HCT116 (cell line): ENCODE measurements around the gene TEFM. TPM values are rescaled to one million over a fixed set of nuclear protein-coding genes. Genes with fewer than 3 reads are reported as not detected.

ENCODE experiments used
- ATAC-seq: fragments of 200-7000 bp; cut with Tn5 transposase; 2 replicates; pipeline ENCODE4 v1.9.1; 2020; ENCODE audit warnings: mild to moderate bottlenecking, moderate library complexity
- BruUV-seq: library from RNA; stranded (reverse); fragments of 400-500 nt; replicated peaks from 2 replicates; lab custom pipeline; 2021; lab: Mats Ljungman, UMichigan
- CTCF ChIA-PET: fragments of 300-600 bp; sonication (Branson Sonifier 250); formaldehyde crosslinking; loops from one replicate; lab custom pipeline; 2021; ENCODE audit warnings: antibody characterized with exemption; lab: Charles Lee
- POLR2A ChIA-PET: fragments of 300-600, 350-600 bp; sonication (Branson Sonifier 250); formaldehyde crosslinking; loops from one replicate; lab custom pipeline; 2021; ENCODE audit warnings: antibody characterized with exemption; lab: Charles Lee
- RAD21 ChIA-PET, 2 experiments: fragments of 300-600 bp; sonication (Branson Sonifier 250); formaldehyde crosslinking; loops; one replicate each; lab custom pipeline; 2023; ENCODE audit warnings: low total read pairs in 2 of 2; ENCODE audit not compliant: uncharacterized antibody in 2 of 2, unreplicated experiment in 2 of 2, low non-redundant PET in 1 of 2; lab: Charles Lee
- DNase-seq: peaks from one replicate; pipeline ENCODE4 v3.0.0-alpha.2; 2010; ENCODE audit warnings: low read depth, low spot score
- H2AFZ ChIP-seq: fragments of 200-600 bp; shearing (Covaris generic), sonication (generic); 2 replicates; pipeline ENCODE4 v1.6.1; 2017; ENCODE audit warnings: low read depth, mixed run types, mixed read lengths, antibody characterized with exemption, low read length; ENCODE audit not compliant: poor library complexity, severe bottlenecking
- H3K27ac ChIP-seq: 2 replicates; pipeline ENCODE4 v1.5.1; 2012; ENCODE audit warnings: low read depth, low read length
- H3K27me3 ChIP-seq: fragments of 200-600 bp; sonication (generic); 2 replicates; pipeline ENCODE4 v1.6.1; 2016; ENCODE audit warnings: mixed run types, low read length, mixed read lengths; ENCODE audit not compliant: insufficient read depth
- H3K36me3 ChIP-seq, 2 experiments: fragments of 200-500 bp in 1 of 2; fragments of 200-600 bp in 1 of 2; sonication (Bioruptor generic) in 1 of 2; sonication (generic) in 1 of 2; 2 replicates each; pipeline versions ENCODE4 v1.5.1 to v1.6.1; 2014 to 2016; ENCODE audit warnings: low read length in 2 of 2, inconsistent platforms in 1 of 2, mixed read lengths in 1 of 2, mixed run types in 1 of 2; ENCODE audit not compliant: insufficient read depth in 2 of 2, control insufficient read depth in 1 of 2
- H3K4me1 ChIP-seq, 2 experiments: fragments of 200-600 bp in 1 of 2; sonication (generic) in 1 of 2; 2 replicates each; pipeline versions ENCODE4 v1.5.1 to v1.6.1; 2012 to 2017; ENCODE audit warnings: low read length in 2 of 2, inconsistent platforms in 1 of 2, mild to moderate bottlenecking in 1 of 2, mixed read lengths in 1 of 2, mixed run types in 1 of 2, moderate library complexity in 1 of 2; ENCODE audit not compliant: insufficient read depth in 2 of 2, control insufficient read depth in 1 of 2
- H3K4me2 ChIP-seq: fragments of 200-600 bp; sonication (generic); 2 replicates; pipeline ENCODE4 v1.6.1; 2017; ENCODE audit warnings: mixed run types, low read length, mixed read lengths
- H3K4me3 ChIP-seq, 2 experiments: fragments of 200-600 bp in 1 of 2; sonication (generic) in 1 of 2; replicated peaks in 1 of 2; 2 replicates each; pipeline ENCODE4 v1.5.1; 2011 to 2016; ENCODE audit warnings: low read length in 2 of 2, control low read depth in 1 of 2, low read depth in 1 of 2, mild to moderate bottlenecking in 1 of 2, mixed read lengths in 1 of 2, mixed run types in 1 of 2
- H3K79me2 ChIP-seq: fragments of 200-600 bp; sonication (generic); 2 replicates; pipeline ENCODE4 v1.6.1; 2017; ENCODE audit warnings: mild to moderate bottlenecking, mixed run types, low read length, moderate library complexity, mixed read lengths; ENCODE audit not compliant: insufficient read depth
- H3K9ac ChIP-seq: fragments of 200-600 bp; sonication (generic); 2 replicates; pipeline ENCODE4 v1.6.1; 2016; ENCODE audit warnings: low read length, mixed read lengths
- H3K9me2 ChIP-seq: fragments of 200-600 bp; sonication (generic), shearing (Covaris generic); 2 replicates; pipeline ENCODE4 v1.6.1; 2017; ENCODE audit warnings: mixed run types, mild to moderate bottlenecking, moderate library complexity; ENCODE audit not compliant: insufficient read depth
- H3K9me3 ChIP-seq, 2 experiments: fragments of 200-500 bp in 1 of 2; fragments of 200-600 bp in 1 of 2; sonication (Bioruptor generic) in 1 of 2; sonication (generic) in 1 of 2; 2 replicates each; pipeline ENCODE4 v1.6.1; 2014 to 2017; ENCODE audit warnings: low read length in 2 of 2, mixed read lengths in 2 of 2, inconsistent platforms in 1 of 2, low read depth in 1 of 2, mild to moderate bottlenecking in 1 of 2, mixed run types in 1 of 2, moderate library complexity in 1 of 2; ENCODE audit not compliant: control insufficient read depth in 1 of 2, insufficient read depth in 1 of 2
- H4K20me1 ChIP-seq: fragments of 200-600 bp; sonication (generic), shearing (Covaris generic); 2 replicates; pipeline ENCODE4 v1.6.1; 2017; ENCODE audit warnings: mixed run types, mild to moderate bottlenecking, moderate library complexity; ENCODE audit not compliant: insufficient read depth
- CBX3 ChIP-seq: IDR thresholded peaks from 2 replicates; pipeline ENCODE4 v1.6.1; 2012; ENCODE audit warnings: low read depth
- CEBPB ChIP-seq: IDR thresholded peaks from 2 replicates; pipeline ENCODE4 v1.6.1; 2012; ENCODE audit warnings: low read depth
- CTCF ChIP-seq, 3 experiments: fragments of 200-600 bp in 1 of 3; sonication (generic) in 1 of 3; IDR thresholded peaks in 2 of 3; conservative IDR thresholded peaks in 1 of 3; 2 replicates each; pipeline ENCODE4 v1.5.1; 2012 to 2017; ENCODE audit warnings: low read depth in 2 of 3, low read length in 2 of 3, antibody characterized with exemption in 1 of 3, borderline replicate concordance in 1 of 3, control low read depth in 1 of 3, mild to moderate bottlenecking in 1 of 3, mixed read lengths in 1 of 3, mixed run types in 1 of 3, moderate library complexity in 1 of 3; ENCODE audit not compliant: insufficient read depth in 1 of 3
- EGR1 ChIP-seq: IDR thresholded peaks from 2 replicates; pipeline ENCODE4 v1.6.1; 2012; ENCODE audit warnings: low read depth
- MAX ChIP-seq: IDR thresholded peaks from 2 replicates; pipeline ENCODE4 v1.6.1; 2012
- REST ChIP-seq: IDR thresholded peaks from 2 replicates; pipeline ENCODE4 v1.6.1; 2012; ENCODE audit warnings: low read depth
- SIN3A ChIP-seq: IDR thresholded peaks from 2 replicates; pipeline ENCODE4 v1.6.1; 2012; ENCODE audit warnings: low read depth
- SP1 ChIP-seq: IDR thresholded peaks from 2 replicates; pipeline ENCODE4 v1.6.1; 2012; ENCODE audit warnings: low read depth
- SRF ChIP-seq: IDR thresholded peaks from 2 replicates; pipeline ENCODE4 v1.6.1; 2012; ENCODE audit warnings: low read depth
- TCF7L2 ChIP-seq: IDR thresholded peaks from 2 replicates; pipeline ENCODE4 v1.7.0; 2011; ENCODE audit warnings: borderline replicate concordance, inconsistent platforms; ENCODE audit not compliant: insufficient read depth, insufficient read length; ENCODE audit errors: extremely low read depth
- YY1 ChIP-seq: IDR thresholded peaks from 2 replicates; pipeline ENCODE4 v1.6.1; 2011; ENCODE audit warnings: low read length, low read depth, moderate library complexity, mild to moderate bottlenecking; ENCODE audit not compliant: insufficient replicate concordance; ENCODE audit errors: extremely low read depth
- ZFX ChIP-seq: fragments of 450-650 bp; IDR thresholded peaks from 2 replicates; pipeline ENCODE4 v1.6.1; 2017
- intact Hi-C: fragments of 100-400 bp; cut with micrococcal nuclease; formaldehyde crosslinking; loops from 2 replicates; pipeline ENCODE4 v1.10.0; 2022
- total RNA-seq: library from RNA; stranded (reverse); gene quantifications from one replicate; pipeline ENCODE4 v1.2.1, GENCODE V29; 2021; ENCODE audit not compliant: unreplicated experiment

TEFM gene
- total RNA-seq, 1 experiment from 2014 or later: 13.1 TPM

DNA sequence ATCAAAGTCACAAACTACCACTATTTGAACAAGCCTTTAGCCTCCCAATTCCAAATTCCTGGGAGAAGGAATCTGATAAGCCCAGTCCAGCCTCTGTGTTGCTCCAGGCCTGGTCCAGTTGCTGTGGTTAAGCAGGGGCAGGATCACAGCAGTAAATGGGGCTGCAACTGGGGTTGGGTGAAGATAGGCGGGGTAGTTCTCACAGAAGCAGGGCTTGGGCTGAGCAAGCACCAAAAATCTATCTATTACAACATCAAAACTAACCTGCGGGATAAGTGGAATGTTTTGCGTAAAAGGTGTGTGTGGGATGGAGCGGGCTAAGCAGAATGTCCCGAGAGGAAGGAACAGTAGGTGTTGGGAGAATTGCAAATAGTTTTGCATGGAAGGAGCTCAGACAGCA is 41.8 kb upstream of the TEFM start:
- no peak overlapping the region for H2AFZ ChIP-seq
- H3K9me3 ChIP-seq: no peaks in the 10 kb centered on the region
- intact Hi-C loops: no loop called here
- H3K27me3 ChIP-seq: no peaks in the 10 kb centered on the region
- DNase-seq (no peak), ATAC-seq (no peak)
- 0 out of 4 replicates have a peak, but pooled peaks cover 0 to 2% of the 10 kb centered on the region in 2 experiments for H3K36me3 ChIP-seq
- RAD21 ChIA-PET: no interaction called here
- no peak overlapping the region for H3K27ac ChIP-seq
- no peaks in the 10 kb centered on the region for H3K79me2 ChIP-seq
- H4K20me1 ChIP-seq: no peaks in the 10 kb centered on the region
- H3K9me2 ChIP-seq: no peaks in the 10 kb centered on the region
- CTCF ChIA-PET: no interaction called here
- H3K4me1 ChIP-seq: no peaks in the 10 kb centered on the region; a peak in 1 of 4 replicates
- TF ChIP-seq YY1 (no peak), ZFX (no peak), CBX3 (no peak), TCF7L2 (no peak), SIN3A (no peak), SP1 (no peak), MAX (no peak), CEBPB (no peak), SRF (no peak), REST (no peak), CTCF (IDR thresholded peaks at IDR 0.05 in 2 of 3, conservative IDR thresholded peaks at IDR 0.05 in 1 of 3; ENCODE audit: borderline replicate concordance in 1 of 3, insufficient read depth in 1 of 3, low read depth in 2 of 3, low read length in 2 of 3) (no peak), EGR1 (no peak)
- no peak overlapping the region for H3K9ac ChIP-seq
- POLR2A ChIA-PET: no interaction called here
- H3K4me3 ChIP-seq: no peak overlapping the region
- no TSS peak for BruUV-seq
- H3K4me2 ChIP-seq: no peak overlapping the region
